Liver (tissue), 9 donors: ENCODE data around the gene ERO1B. TPM values are rescaled to one million over a fixed set of nuclear protein-coding genes. Genes with fewer than 3 reads are reported as not detected.
A peak's percentile ranks its signal among the peaks of the same experiment; 100 is the strongest.

Experiments used
- DNase-seq: peaks from one replicate; pipeline ENCODE4 v3.0.0-alpha.2; 2017; ENCODE audit warnings: low spot score
- H3K27ac ChIP-seq, 2 donors: one replicate each; pipeline ENCODE4 v1.7.0; 2013; ENCODE audit warnings: inconsistent platforms in 2 of 2, low read length in 2 of 2, control low read depth in 1 of 2, low read depth in 1 of 2, mild to moderate bottlenecking in 1 of 2
- H3K27me3 ChIP-seq, 4 donors: one replicate each; pipeline versions ENCODE4 v1.6.1 to v1.7.0; 2013; ENCODE audit warnings: low read length in 3 of 4, inconsistent platforms in 1 of 4, mild to moderate bottlenecking in 1 of 4, moderate library complexity in 1 of 4; ENCODE audit not compliant: control insufficient read depth in 4 of 4, insufficient read depth in 4 of 4
- H3K36me3 ChIP-seq, 4 donors: one replicate each; pipeline versions ENCODE4 v1.6.1 to v1.7.0; 2013; ENCODE audit warnings: low read length in 3 of 4, mild to moderate bottlenecking in 3 of 4, low read depth in 1 of 4, moderate library complexity in 1 of 4; ENCODE audit not compliant: control insufficient read depth in 4 of 4, insufficient read depth in 3 of 4
- H3K4me1 ChIP-seq, 4 donors: one replicate each; pipeline versions ENCODE4 v1.6.1 to v1.7.0; 2013; ENCODE audit warnings: low read length in 3 of 4, mild to moderate bottlenecking in 3 of 4, moderate library complexity in 1 of 4; ENCODE audit not compliant: control insufficient read depth in 4 of 4, insufficient read depth in 4 of 4
- H3K4me3 ChIP-seq, 3 donors: one replicate each; pipeline versions ENCODE4 v1.6.1 to v1.7.0; 2013; ENCODE audit warnings: low read length in 3 of 3, control low read depth in 1 of 3, low read depth in 1 of 3, mild to moderate bottlenecking in 1 of 3
- H3K9ac ChIP-seq, 2 donors: one replicate each; pipeline ENCODE4 v1.7.0; 2013; ENCODE audit warnings: low read length in 2 of 2, mild to moderate bottlenecking in 2 of 2, moderate library complexity in 2 of 2, control low read depth in 1 of 2, low read depth in 1 of 2
- H3K9me3 ChIP-seq, 4 donors: one replicate each; pipeline versions ENCODE4 v1.6.1 to v1.7.0; 2013; ENCODE audit warnings: low read length in 3 of 4; ENCODE audit not compliant: control insufficient read depth in 4 of 4
- EGR1 ChIP-seq, 2 donors: IDR thresholded peaks; 2 replicates each; pipeline ENCODE4 v1.6.1; 2016 to 2018; ENCODE audit warnings: antibody characterized with exemption in 2 of 2, low read depth in 2 of 2
- FOXA2 ChIP-seq: IDR thresholded peaks from 2 replicates; pipeline ENCODE4 v1.6.1; 2016; ENCODE audit warnings: antibody characterized with exemption
- GABPA ChIP-seq, 2 donors: IDR thresholded peaks in 1 of 2; conservative IDR thresholded peaks in 1 of 2; 2 replicates each; pipeline ENCODE4 v1.6.1; 2016; ENCODE audit warnings: antibody characterized with exemption in 2 of 2, mild to moderate bottlenecking in 1 of 2, moderate library complexity in 1 of 2
- HNF4A ChIP-seq, 2 donors: conservative IDR thresholded peaks; 2 replicates each; pipeline ENCODE4 v1.6.1; 2016; ENCODE audit warnings: antibody characterized with exemption in 2 of 2, mild to moderate bottlenecking in 2 of 2
- MAX ChIP-seq: IDR thresholded peaks from 2 replicates; pipeline ENCODE4 v1.6.1; 2016; ENCODE audit warnings: antibody characterized with exemption
- NR2F2 ChIP-seq: IDR thresholded peaks from 2 replicates; pipeline ENCODE4 v1.6.1; 2016; ENCODE audit warnings: antibody characterized with exemption
- RAD21 ChIP-seq, 2 donors: IDR thresholded peaks; 2 replicates each; pipeline ENCODE4 v1.6.1; 2016; ENCODE audit warnings: antibody characterized with exemption in 2 of 2, mild to moderate bottlenecking in 2 of 2
- RXRA ChIP-seq, 2 donors: IDR thresholded peaks; 2 replicates each; pipeline ENCODE4 v1.6.1; 2017 to 2018; ENCODE audit warnings: antibody characterized with exemption in 2 of 2, mild to moderate bottlenecking in 1 of 2
- TAF1 ChIP-seq: conservative IDR thresholded peaks from 2 replicates; pipeline ENCODE4 v1.6.1; 2016; ENCODE audit warnings: antibody characterized with exemption, mild to moderate bottlenecking
- YY1 ChIP-seq: IDR thresholded peaks from 2 replicates; pipeline ENCODE4 v1.6.1; 2016; ENCODE audit warnings: antibody characterized with exemption, mild to moderate bottlenecking
- WGBS: extraction: QIAGEN DNeasy Blood & Tissue Kit; methylation state at CpG from one replicate; pipeline ENCODE4 v1.1.7; 2013; 5-methylcytosine and 5-hydroxymethylcytosine counted together
- polyA plus RNA-seq, 2 donors: library from polyadenylated mRNA; stranded (reverse) in 1 of 2; unstranded in 1 of 2; fragments of 200-250 nt in 1 of 2; fragments of >200 nt in 1 of 2; fragmentation: Nextera tagmentation in 1 of 2; extraction: Ambion mirVana in 1 of 2; gene quantifications; one replicate each; pipeline versions ENCODE4 v1.2.1 to v1.2.3, GENCODE V29; 2013 to 2015
- total RNA-seq, 2 donors: library from RNA; depleted of rRNA; stranded (reverse); fragments of >200 nt; gene quantifications; one replicate each; pipeline ENCODE4 v1.2.3, GENCODE V29; 2014
- TF ChIP-seq, protein P1 (sequence below): IDR thresholded peaks from 2 replicates; pipeline ENCODE4 v1.6.1; 2016; ENCODE audit warnings: antibody characterized with exemption
- TF ChIP-seq, protein P2 (sequence below): IDR thresholded peaks from 2 replicates; pipeline ENCODE4 v1.6.1; 2016; ENCODE audit warnings: antibody characterized with exemption, mild to moderate bottlenecking
- donor health status: healthy.
- donor health status: healthy.
- donor health status: healthy.
- donor health status: healthy.
- donor health status: healthy.

The ERO1B gene
- total and polyA plus RNA-seq, 4 donors = 5.5 to 22.9 (median 8.9) TPM

- DNase-seq = no peak
- no peaks in the 10 kb centered on the region for H3K9me3 ChIP-seq
- WGBS = 13% methylated on average over 7 of the region's 7 CpGs
- H3K36me3 ChIP-seq = no peaks in the 10 kb centered on the region
- peak overlapping the region; percentile 77 to 99 (median 98) for H3K4me3 ChIP-seq
- TF ChIP-seq, protein P1, sequence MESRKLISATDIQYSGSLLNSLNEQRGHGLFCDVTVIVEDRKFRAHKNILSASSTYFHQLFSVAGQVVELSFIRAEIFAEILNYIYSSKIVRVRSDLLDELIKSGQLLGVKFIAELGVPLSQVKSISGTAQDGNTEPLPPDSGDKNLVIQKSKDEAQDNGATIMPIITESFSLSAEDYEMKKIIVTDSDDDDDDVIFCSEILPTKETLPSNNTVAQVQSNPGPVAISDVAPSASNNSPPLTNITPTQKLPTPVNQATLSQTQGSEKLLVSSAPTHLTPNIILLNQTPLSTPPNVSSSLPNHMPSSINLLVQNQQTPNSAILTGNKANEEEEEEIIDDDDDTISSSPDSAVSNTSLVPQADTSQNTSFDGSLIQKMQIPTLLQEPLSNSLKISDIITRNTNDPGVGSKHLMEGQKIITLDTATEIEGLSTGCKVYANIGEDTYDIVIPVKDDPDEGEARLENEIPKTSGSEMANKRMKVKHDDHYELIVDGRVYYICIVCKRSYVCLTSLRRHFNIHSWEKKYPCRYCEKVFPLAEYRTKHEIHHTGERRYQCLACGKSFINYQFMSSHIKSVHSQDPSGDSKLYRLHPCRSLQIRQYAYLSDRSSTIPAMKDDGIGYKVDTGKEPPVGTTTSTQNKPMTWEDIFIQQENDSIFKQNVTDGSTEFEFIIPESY = no peak
- TF ChIP-seq MAX (no peak), RAD21 (IDR thresholded peaks at IDR 0.05) (no peak), GABPA (IDR thresholded peaks at IDR 0.05 in 1 of 2, conservative IDR thresholded peaks at IDR 0.05 in 1 of 2) (no peak), FOXA2 (no peak), RXRA (IDR thresholded peaks at IDR 0.05) (no peak), EGR1 (IDR thresholded peaks at IDR 0.05; ENCODE audit: low read depth in 2 of 2) (no peak), YY1 (no peak)
- TF ChIP-seq, protein P2, sequence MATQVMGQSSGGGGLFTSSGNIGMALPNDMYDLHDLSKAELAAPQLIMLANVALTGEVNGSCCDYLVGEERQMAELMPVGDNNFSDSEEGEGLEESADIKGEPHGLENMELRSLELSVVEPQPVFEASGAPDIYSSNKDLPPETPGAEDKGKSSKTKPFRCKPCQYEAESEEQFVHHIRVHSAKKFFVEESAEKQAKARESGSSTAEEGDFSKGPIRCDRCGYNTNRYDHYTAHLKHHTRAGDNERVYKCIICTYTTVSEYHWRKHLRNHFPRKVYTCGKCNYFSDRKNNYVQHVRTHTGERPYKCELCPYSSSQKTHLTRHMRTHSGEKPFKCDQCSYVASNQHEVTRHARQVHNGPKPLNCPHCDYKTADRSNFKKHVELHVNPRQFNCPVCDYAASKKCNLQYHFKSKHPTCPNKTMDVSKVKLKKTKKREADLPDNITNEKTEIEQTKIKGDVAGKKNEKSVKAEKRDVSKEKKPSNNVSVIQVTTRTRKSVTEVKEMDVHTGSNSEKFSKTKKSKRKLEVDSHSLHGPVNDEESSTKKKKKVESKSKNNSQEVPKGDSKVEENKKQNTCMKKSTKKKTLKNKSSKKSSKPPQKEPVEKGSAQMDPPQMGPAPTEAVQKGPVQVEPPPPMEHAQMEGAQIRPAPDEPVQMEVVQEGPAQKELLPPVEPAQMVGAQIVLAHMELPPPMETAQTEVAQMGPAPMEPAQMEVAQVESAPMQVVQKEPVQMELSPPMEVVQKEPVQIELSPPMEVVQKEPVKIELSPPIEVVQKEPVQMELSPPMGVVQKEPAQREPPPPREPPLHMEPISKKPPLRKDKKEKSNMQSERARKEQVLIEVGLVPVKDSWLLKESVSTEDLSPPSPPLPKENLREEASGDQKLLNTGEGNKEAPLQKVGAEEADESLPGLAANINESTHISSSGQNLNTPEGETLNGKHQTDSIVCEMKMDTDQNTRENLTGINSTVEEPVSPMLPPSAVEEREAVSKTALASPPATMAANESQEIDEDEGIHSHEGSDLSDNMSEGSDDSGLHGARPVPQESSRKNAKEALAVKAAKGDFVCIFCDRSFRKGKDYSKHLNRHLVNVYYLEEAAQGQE = no peak
- peak overlapping the region in 1 of 2 donors; percentile 88 for H3K9ac ChIP-seq
- peak overlapping the region; percentile 87 to 88 for H3K27ac ChIP-seq
- no peaks in the 10 kb centered on the region for H3K27me3 ChIP-seq
- H3K4me1 ChIP-seq = peaks cover 0 to 18% (median 15%) of the 10 kb centered on the region in 4 donors
Observed at GRCh38 chr1:236282425-236282716, 613 bp upstream of the ERO1B start.

GRCh38 chr1:236281198-236281653 lies 532 bp downstream of the ERO1B start:
- Histone ChIP-seq H3K4me3 (peak overlapping the region; percentile 89 to 99 (median 90)), H3K9ac (peak overlapping the region; percentile 41 to 97), H3K36me3 (peaks cover 0 to 1% (median 0%) of the 10 kb centered on the region in 4 donors), H3K27me3 (no peaks in the 10 kb centered on the region), H3K9me3 (no peaks in the 10 kb centered on the region), H3K27ac (peak overlapping the region; percentile 87 to 88), H3K4me1 (peaks cover 0 to 18% (median 15%) of the 10 kb centered on the region in 4 donors)
- under 1% methylated on average over 38 of the region's 38 CpGs for WGBS
- TF ChIP-seq GABPA (IDR thresholded peaks at IDR 0.05 in 1 of 2, conservative IDR thresholded peaks at IDR 0.05 in 1 of 2) = no peak
- TF ChIP-seq RAD21 (IDR thresholded peaks at IDR 0.05) = no peak
- TF ChIP-seq TAF1 = no peak
- no peak for TF ChIP-seq MAX
- TF ChIP-seq NR2F2 = no peak
- TF ChIP-seq HNF4A (conservative IDR thresholded peaks at IDR 0.05) = no peak
- TF ChIP-seq RXRA (IDR thresholded peaks at IDR 0.05) = no peak
- no peak for DNase-seq
